GM19395 (cell line): ENCODE measurements around the gene SRGAP2B.
"Not testable (repeated sequence)": the region's sequence is repeated elsewhere in the genome, so short reads cannot be mapped to it uniquely, and the experiment has no call there.

Experiments used
- ATAC-seq: cut with Tn5 transposase; IDR thresholded peaks from one replicate; pipeline ENCODE4 v1.9.1; 2021; ENCODE audit warnings: mild to moderate bottlenecking, moderate library complexity; ENCODE audit not compliant: unreplicated experiment

SRGAP2B gene

DNA sequence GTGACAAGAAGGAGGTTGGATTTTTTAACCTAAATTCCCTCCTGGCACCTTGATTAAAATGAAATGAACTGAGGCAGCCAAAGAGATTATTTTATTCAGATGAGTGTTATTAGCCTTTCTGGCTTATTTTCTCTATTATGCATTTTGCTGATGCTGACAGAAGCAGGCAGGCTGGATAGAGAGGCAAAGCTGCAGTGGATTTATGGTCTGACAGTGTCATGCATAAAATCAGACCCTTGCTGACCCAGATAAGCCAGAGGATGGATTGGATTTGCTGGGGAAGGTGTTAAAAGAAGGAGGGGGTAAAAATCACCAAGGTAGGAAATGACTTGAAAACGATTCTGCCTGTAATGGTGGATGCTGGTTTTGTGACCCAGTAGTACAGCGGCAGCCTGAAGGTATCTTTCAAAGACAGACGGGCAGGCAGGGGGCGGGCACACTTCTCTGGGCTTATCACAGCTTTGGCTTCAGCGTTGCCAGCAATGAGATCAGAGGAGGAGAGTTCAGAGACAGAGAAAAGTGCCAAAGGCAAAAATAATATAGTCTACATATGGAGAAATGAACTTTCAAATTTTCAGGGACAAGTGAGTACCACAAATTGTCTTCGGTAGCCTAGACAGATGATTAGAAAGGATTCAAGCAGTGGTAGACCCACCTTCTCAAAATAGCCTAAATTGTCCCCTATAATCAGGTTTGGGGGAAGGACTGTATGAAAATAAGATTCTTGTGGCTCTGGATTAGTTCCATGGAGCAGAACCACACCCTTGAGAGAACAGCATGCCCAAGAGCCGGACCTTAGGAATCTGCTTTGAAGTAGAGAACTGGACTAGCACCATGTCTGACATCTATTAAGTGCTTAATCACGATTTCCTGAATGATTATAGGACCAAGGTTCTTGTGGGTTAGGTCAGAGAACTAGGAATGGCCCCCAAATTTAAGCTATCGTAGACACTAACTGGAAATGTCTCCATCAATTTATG is 133.2 kb downstream of the SRGAP2B start:
- ATAC-seq: not testable (repeated sequence)

DNA sequence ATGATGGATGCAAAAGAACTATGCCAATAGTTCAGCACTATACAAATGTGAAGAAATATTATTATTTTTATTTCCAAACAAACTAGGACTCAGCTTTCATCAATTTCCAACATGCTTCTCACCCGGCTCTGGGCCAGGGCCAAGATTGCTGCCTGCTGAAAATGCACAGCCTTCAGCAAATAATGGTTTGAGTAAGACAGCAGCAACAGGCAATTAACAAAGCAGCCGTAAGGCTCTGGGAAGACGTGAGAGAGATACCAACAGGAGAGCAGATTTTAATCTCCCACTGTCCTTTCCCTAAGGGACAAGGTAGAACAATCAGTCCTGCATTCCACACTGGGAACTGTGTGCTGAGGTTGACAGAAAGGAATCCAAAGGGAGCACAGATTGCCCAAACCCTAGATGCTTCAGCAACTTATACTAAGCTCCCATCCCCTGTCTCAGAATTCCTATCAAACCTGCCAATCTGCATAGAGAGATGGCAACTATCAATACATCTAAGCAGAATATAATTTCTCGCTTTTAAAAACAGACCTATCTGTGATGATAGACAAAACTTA is 134.1 kb downstream of the SRGAP2B start:
- not testable (repeated sequence) for ATAC-seq

DNA sequence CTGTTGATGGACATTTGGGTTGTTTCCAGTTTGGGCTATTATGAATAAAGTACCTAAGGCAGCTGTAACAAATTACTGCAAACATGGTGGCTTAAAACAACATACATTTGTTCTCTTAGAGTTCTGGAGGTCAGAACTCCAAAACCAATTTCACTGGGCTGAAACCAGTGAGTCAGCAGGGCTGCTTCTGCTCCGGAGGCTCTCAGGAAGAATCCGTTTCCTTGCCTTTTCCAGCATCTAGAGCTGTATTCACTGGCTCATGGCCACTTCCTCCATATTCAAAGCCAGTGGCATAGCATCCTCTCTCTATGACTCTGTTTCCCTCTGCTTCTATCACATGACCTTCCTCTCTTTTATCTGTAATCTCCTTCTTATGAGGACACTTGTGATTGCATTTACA is 146.7 kb downstream of the SRGAP2B start:
- not testable (repeated sequence) for ATAC-seq

DNA sequence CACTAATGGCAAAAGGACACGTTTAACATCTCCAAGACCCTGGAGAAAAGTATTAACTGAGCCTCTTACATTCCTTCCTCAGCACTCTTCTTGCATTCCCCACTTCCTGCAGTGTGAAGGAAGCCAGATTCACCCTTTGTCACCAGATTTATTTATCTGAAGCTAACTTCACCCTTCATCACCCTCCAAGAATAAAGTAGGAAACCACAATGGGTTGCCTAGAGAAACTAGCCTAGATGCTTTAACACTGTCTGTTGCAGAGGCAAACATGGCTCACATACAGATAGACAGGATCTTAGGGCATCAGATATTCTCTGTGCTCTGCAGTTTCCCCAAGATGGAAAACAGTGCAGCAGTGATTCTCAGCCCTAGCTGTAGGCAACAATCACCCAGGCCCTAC is 147.6 kb downstream of the SRGAP2B start:
- not testable (repeated sequence) for ATAC-seq

DNA sequence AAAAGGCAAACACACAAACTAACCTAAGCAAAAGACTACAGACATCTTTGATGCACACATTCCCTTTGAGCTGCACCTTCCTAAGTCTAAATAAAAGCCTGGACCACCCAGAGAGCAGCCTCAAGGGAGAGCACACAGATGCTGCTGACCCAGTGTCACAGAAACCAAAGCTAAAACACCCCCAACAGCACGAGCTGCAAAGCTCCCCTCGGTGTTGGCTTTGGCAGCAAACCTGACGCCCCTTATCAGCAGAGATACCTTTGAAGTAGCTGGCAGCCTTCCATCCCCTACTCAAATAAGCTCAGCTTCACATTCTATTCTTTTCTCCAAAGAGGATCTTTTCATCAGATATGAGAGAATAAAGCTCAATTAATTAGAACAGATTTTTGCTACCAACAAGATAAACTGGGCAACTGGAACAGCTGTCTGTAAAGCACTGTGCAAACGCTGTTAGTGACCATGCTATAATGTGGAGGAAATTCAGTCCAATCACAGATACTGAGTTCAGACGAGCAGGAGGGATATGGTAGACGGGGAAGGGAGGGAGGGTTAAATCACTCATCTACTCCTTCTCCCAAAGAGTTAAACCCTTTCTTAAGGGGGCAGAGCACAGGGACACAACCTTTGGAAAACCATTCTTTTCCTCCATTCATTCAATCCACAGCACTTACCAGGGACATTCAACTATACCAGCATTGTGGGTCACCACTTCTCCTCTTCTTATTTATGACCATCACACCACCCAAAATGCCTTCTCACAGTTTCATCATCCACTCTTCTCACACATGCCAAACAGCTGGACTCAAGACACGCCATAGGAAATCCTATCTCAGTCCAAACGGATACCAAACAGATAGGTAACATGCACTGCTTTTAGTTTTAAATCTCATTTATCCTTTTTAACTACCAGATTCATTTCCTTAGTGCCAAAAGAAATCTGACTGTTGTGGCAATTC is 148.3 kb downstream of the SRGAP2B start:
- ATAC-seq: not testable (repeated sequence)

DNA sequence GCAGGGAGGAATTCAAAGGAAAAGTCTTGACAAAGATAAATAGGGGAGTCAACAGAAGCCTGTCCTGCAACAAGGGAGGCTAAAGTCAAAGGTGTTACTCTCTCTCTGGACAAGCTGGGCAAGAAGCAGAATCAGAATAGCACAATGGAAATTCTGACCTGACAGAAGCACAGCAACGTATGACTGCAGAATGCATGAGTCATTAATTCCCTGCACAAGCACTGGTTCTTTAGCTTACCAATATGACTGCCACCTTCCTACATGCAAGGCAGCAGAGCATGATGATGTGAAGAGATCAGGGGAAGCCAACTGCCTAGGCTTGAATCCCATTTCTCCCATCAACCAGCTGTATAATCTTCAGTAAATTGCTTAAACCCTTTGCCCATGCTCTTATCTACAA is 153.4 kb downstream of the SRGAP2B start:
- ATAC-seq: peak; percentile 57

DNA sequence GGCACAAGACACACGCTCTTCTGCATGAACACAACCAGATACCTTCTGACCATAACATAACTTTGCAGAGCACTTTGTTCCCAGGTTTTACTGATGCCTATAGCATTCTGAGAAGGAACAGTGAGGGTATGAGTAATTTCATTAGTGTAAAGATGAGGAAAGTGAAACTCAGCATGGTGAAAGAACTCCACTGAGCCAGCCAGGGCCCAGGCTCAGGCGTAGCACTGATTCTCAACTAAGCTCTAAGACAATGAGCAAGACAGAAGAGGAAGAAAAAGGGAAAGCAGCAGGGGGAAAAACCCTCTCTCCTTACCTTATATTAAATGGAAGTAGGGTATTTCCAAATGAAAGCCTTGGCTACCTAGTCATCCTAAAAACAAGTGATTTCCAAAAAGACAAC is 155.1 kb downstream of the SRGAP2B start:
- ATAC-seq: peak; percentile 82

DNA sequence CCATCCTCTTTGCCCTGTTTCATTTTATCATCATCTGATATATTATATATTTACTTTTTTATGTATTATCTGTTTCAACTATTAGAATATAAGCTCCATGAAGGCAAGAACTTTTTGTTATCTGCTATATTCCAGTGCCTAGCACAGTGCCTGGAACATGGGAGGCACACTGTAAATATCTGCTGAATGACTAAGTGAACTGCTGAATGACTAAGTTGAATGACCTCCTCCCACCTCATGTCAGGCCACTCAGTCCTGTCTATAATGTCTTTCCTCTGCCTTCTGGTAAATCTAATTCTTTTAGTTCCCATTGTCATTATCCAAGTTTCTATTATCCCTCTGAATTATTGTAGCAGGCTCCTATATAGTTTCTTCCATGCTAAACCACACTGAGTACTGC is 156.5 kb downstream of the SRGAP2B start:
- ATAC-seq: not testable (repeated sequence)

DNA sequence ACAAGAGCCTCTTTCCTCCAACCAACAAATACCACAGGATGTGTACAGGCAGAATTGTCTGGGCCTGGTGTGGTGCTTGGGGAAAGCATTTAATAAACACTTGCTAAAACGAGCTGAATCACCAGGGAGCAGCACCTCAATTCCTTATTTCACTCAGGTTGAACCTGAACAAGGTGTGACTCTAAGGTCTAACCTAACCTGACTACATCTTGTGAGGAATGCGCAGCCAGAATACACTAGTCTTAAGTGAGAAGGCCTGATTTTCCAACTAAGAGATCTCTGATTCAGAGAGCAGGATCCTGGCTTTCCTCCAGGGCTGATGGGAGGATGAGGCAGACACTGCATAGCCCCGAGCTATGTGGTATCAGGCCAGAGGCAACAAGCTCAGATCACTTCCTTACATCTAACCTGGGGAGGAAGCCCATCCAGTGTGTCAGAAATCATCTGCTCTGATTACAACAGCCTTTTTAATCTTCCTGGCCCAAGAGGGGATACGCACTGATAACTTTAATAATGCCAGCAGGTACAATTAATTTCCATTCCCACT is 158.9 kb downstream of the SRGAP2B start:
- ATAC-seq: not testable (repeated sequence)

DNA sequence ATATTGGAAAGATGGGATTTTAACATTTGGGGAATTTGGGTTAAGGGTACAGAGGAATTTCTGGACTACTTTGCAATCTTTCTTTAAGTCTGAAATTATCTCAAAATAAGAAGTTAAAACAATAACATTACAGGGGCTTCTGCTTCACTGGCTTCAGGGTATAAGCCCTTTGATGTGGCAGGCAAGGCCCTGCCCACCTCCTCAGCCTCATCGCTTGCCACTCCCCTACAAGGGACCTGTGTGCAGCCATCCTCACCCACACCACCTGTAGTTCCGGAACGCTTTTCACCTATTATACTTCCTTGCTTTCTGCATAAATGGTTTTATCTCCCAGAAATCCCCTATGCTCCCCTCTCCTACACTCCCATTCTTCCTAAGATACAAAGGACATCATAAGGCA is 159.8 kb downstream of the SRGAP2B start:
- ATAC-seq: not testable (repeated sequence)

DNA sequence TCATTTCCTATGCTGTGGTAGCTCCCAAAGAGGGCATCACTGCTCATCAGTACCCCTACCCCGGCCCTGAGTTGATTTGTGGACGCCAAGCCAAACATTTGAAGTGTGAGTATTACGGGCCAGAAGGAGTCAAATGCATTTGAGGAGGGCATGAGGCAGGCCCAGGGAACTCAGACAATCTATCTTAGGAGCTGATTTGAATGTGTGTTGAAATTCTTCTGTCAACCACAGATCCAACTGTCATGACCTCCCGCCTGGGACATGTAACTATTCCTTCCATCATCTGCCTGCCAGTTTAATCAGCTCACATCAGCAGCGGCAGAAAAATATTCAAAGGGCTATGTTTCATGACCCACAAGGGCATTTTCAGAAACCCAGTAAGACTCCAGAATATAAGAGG is 162.1 kb downstream of the SRGAP2B start:
- not testable (repeated sequence) for ATAC-seq

DNA sequence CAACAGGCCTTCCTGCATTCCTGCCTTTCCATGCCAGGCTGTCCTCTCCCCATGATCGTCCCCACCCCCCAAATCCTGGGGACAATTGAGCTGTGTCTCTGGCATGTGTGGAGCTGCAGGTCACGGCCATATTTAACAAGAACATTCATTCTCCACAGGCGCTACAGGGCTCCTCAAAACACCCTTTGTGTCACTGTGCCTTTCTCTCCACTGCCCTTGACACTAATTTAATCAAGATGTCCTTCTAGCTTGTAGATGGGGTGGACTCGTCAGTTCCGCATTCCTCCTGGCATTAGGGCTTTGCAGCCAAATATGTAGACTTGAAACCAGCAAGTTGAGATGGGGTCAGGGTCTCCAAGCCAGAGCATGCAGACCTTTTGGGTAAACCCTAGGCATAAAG is 163.0 kb downstream of the SRGAP2B start:
- not testable (repeated sequence) for ATAC-seq

DNA sequence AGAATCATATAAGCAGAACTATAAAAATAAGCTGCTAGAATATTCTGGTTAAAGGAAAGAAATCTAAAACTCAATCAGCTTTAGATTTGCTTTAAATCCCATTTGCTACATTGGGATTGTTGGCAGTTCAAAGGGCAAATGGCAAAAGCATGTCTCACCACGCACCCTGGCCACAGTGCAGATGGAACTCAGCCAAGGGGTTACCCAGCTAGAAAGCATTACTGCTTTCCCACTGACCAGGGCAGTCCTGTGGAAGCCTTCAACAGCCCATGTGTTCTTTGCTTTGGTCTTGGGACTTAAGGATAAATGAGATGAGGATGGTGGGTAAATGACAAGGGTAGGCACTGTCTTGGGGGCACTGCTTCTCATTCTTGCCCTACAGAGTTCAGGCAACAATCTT is 163.6 kb downstream of the SRGAP2B start:
- ATAC-seq: not testable (repeated sequence)

DNA sequence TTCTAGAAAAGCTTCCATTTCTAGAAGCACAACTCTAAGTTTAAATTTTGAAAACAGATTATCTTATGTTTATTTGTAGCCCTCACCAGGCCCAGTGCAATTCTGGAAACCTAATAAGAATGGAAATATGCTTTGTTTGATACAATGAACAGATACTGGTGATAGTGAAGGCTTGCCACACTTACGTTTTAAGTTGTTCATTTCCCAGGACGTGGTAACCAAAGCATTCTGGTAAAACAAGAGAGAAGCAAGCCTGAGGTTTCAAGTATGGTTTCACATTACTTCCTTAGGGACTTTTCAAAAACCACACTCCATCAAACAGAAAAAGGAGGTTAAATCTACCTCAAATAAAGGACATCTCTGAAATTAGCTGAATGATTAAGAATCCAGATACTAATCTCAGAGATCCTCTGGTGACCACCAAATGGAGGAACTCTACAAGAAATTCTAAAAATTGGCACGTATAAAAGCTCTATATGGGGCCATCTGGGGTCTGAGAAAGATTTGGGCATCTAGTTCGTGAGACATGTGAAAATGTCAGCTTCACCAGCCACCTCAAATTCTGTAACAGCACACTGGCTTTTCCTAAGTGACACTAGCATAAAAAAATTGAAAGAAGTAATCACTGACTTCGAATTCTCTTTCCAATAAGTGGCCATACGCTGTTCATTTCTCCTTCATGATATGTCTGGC is 164.9 kb downstream of the SRGAP2B start:
- ATAC-seq: not testable (repeated sequence)

DNA sequence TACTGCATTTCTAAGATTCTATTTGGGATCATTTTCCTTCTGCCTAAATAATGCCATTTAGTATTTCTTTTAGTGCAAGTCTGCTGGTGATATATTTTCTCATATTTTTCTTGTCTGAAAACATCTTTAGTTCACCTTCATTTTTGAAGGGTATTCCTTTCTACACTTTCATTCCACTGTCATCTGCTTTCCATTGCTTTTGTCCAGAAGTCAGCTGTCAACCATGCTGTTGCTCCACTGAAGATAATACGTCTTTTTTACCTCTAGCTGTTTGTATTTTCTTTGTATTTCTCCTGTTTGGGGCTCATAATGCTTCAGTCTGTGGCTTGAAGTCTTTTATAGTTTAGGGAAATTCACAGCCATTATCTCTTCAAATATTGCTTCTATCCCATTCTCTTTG is 167.8 kb downstream of the SRGAP2B start:
- ATAC-seq: not testable (repeated sequence)

DNA sequence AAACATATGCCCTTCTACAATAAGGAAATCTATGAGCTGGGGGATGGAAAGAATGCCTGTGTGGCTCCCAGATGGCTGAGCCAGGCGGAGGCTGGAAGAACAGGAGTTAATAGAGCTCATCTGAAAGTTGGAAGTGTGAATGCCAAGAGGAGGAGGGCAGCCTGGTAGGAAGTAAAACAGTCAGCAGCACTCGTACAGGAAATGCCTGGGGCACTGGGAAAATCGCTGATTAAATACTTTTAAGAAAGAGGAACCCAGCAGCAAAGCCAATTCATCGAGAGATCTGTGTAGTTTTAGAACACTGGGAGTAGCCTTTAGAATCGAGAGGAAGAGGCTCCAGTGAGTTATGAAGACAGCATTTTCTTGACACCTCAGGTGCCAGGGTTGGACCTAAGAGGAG is 171.5 kb downstream of the SRGAP2B start:
- ATAC-seq: not testable (repeated sequence)

DNA sequence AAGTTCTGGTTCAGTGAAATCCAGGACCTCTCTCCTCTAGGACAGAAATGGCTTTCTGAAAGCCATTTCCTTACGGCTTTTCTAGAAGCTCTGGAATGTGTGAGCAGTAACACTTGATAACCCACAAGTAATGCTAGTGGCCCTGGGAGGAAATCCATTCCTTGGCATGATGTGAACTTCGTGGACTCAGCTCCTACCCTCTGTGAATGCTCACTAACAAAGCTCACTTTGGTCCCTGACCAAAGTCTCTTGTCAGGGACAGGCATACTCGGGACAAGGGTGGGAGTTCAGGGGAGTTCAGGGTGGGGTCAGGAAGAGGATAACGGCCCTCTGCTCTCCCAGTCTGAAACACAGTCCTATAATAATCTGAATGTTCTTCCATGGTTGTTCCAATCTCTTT is 172.3 kb downstream of the SRGAP2B start:
- ATAC-seq: not testable (repeated sequence)

DNA sequence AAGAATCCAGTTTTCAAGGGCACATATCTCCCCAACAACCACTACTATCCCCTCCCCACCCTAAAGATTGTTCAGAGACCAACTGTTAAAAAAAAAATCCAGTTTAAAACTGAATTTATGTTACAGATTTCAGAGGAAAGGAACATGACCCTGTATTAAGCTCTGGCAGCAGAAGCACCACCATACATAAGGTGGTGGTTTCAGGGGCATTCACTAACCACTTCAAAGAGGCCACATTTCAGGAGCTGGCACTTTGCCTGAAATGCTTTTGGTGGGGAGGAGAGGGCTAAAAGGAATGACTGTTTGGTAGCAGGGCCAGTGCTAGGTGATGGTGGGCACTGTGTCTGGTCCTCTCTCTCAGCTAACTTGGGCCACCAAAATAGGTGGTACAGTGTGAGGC is 176.0 kb downstream of the SRGAP2B start:
- not testable (repeated sequence) for ATAC-seq

DNA sequence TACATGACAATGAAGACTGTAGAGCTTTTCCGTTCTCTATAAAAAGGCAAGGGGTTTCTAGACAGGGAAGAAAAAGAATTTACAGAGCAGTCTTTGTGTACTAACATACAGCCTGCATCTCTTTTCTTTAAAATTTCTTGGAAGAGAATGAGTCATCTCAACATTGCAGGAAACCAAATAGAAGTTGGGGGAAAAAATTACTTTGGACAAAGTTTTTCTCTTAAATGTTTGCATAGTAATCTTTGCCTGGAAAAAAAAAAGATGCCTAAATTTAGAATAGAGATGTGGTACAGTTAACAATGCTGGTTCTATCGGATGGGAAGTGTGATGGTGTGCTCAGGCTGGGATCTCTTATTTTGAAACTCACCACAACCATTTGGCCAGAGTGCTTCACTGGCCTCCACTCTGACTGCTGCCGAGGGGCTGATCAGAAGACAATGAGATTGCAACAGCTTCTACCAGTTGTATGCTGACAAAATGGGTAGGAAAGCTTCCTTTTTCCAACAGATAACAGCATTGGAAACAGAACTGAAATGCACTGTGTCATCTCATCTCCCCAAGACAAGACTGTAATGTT is 177.0 kb downstream of the SRGAP2B start:
- ATAC-seq: not testable (repeated sequence)
